ENCODE data around the gene MAZ.

- TF ChIP-seq CTCF (IDR thresholded peaks at IDR 0.05): no peak
- no peak for TF ChIP-seq POLR2A (IDR thresholded peaks at IDR 0.05)
- TF ChIP-seq POLR2AphosphoS5 (IDR thresholded peaks at IDR 0.05): no peak
Measured at GRCh38 chr16:29790949-29791844, 15.1 kb upstream of the MAZ start.
